Nephron (organoid): ENCODE measurements around the gene ADIPOR2.

Experiments used
- H3K27ac Mint-ChIP-seq, 3 experiments: 2 replicates each; pipeline ENCODE4 v1.8.0; 2020; ENCODE audit warnings: mixed read lengths in 3 of 3, mild to moderate bottlenecking in 2 of 3, moderate library complexity in 1 of 3
- H3K27me3 Mint-ChIP-seq: 2 replicates; pipeline ENCODE4 v1.8.0; 2021; ENCODE audit warnings: low read depth, mild to moderate bottlenecking, moderate library complexity, mixed read lengths
- H3K36me3 Mint-ChIP-seq: 2 replicates; pipeline ENCODE4 v1.8.0; 2020; ENCODE audit warnings: low read depth, mixed read lengths
- H3K4me1 Mint-ChIP-seq: 2 replicates; pipeline ENCODE4 v1.8.0; 2020; ENCODE audit warnings: mixed read lengths
- H3K4me3 Mint-ChIP-seq, 3 experiments: 2 replicates each; pipeline ENCODE4 v1.8.0; 2020; ENCODE audit warnings: mild to moderate bottlenecking in 3 of 3, mixed read lengths in 3 of 3, moderate library complexity in 2 of 3
- H3K9me3 Mint-ChIP-seq: 2 replicates; pipeline ENCODE4 v1.8.0; 2020; ENCODE audit warnings: mixed read lengths
- CTCF ChIP-seq, 3 experiments: fragments of 200-600 bp; sonication (generic); IDR thresholded peaks; one replicate each; pipeline ENCODE4 v1.5.0; 2021; ENCODE audit warnings: antibody characterized with exemption in 3 of 3; ENCODE audit not compliant: unreplicated experiment in 3 of 3

The ADIPOR2 gene

GRCh38 chr12:1826867-1827705, 136.2 kb downstream of the ADIPOR2 start:
- Mint-ChIP-seq H3K27me3 (peaks cover 65% of the 10 kb centered on the region), H3K9me3 (no peaks in the 10 kb centered on the region), H3K36me3 (no peaks in the 10 kb centered on the region), H3K27ac (no peak overlapping the region), H3K4me3 (no peak overlapping the region), H3K4me1 (peaks cover 4% of the 10 kb centered on the region)
- TF ChIP-seq CTCF (IDR thresholded peaks at IDR 0.05; ENCODE audit: unreplicated experiment in 3 of 3): no peak

- H3K27me3 Mint-ChIP-seq: peaks cover 63% of the 10 kb centered on the region
- TF ChIP-seq CTCF (IDR thresholded peaks at IDR 0.05; ENCODE audit: unreplicated experiment in 3 of 3): no peak
- no peak overlapping the region for H3K4me3 Mint-ChIP-seq
- peaks cover 4% of the 10 kb centered on the region for H3K4me1 Mint-ChIP-seq
- no peaks in the 10 kb centered on the region for H3K9me3 Mint-ChIP-seq
- no peaks in the 10 kb centered on the region for H3K36me3 Mint-ChIP-seq
- H3K27ac Mint-ChIP-seq: no peak overlapping the region
Measured at GRCh38 chr12:1827826-1828805, 137.2 kb downstream of the ADIPOR2 start.

- Mint-ChIP-seq H3K9me3 (no peaks in the 10 kb centered on the region), H3K27me3 (peaks cover 63% of the 10 kb centered on the region), H3K4me3 (no peak overlapping the region), H3K36me3 (no peaks in the 10 kb centered on the region), H3K27ac (no peak overlapping the region), H3K4me1 (peaks cover 4% of the 10 kb centered on the region)
- no peak for TF ChIP-seq CTCF (IDR thresholded peaks at IDR 0.05; ENCODE audit: unreplicated experiment in 3 of 3)
Measured at GRCh38 chr12:1828856-1829255, 138.0 kb downstream of the ADIPOR2 start.

GRCh38 chr12:1829306-1829900, 138.5 kb downstream of the ADIPOR2 start:
- H3K4me3 Mint-ChIP-seq: no peak overlapping the region
- TF ChIP-seq CTCF (IDR thresholded peaks at IDR 0.05; ENCODE audit: unreplicated experiment in 3 of 3): no peak
- H3K4me1 Mint-ChIP-seq: peaks cover 4% of the 10 kb centered on the region
- peaks cover 66% of the 10 kb centered on the region for H3K27me3 Mint-ChIP-seq
- no peak overlapping the region for H3K27ac Mint-ChIP-seq
- no peaks in the 10 kb centered on the region for H3K9me3 Mint-ChIP-seq
- H3K36me3 Mint-ChIP-seq: no peaks in the 10 kb centered on the region

GRCh38 chr12:1830401-1830845, 139.6 kb downstream of the ADIPOR2 start:
- Mint-ChIP-seq H3K27ac (no peak overlapping the region), H3K4me3 (no peak overlapping the region), H3K36me3 (no peaks in the 10 kb centered on the region), H3K27me3 (peaks cover 70% of the 10 kb centered on the region), H3K4me1 (peaks cover 4% of the 10 kb centered on the region), H3K9me3 (no peaks in the 10 kb centered on the region)
- TF ChIP-seq CTCF (IDR thresholded peaks at IDR 0.05; ENCODE audit: unreplicated experiment in 3 of 3): no peak
